ENCODE results near the gene MTMR3. TPM values are rescaled to one million over a fixed set of nuclear protein-coding genes. Genes with fewer than 3 reads are reported as not detected.
A peak's percentile ranks its signal among the peaks of the same experiment; 100 is the strongest.

Gene MTMR3
- total RNA-seq, 4 donors from 2014 or later = 36.6 to 42.1 (median 37.1) TPM

GRCh38 chr22:29940526-29940925 lies 57.6 kb downstream of the MTMR3 start:
- ATAC-seq = no peak
- intact Hi-C loops (cut with DNase I; ENCODE audit: low total_unique reads) = no loop called here
- in situ Hi-C loops (cut with MboI; ENCODE audit: low sequenced_read_pairs in 4 of 4) = no loop called here

GRCh38 chr22:29944339-29944738 lies 61.4 kb downstream of the MTMR3 start:
- no peaks in the 10 kb centered on the region for H3K9me3 ChIP-seq
- no peak overlapping the region for H3K4me3 ChIP-seq
- ATAC-seq (no peak), DNase-seq (no peak)
- in situ Hi-C loops (cut with MboI; ENCODE audit: low sequenced_read_pairs in 4 of 4) (no loop called here), intact Hi-C loops (cut with DNase I; ENCODE audit: low total_unique reads) (no loop called here)
- no peaks in the 10 kb centered on the region for H3K36me3 ChIP-seq
- no peak for TF ChIP-seq POLR2A (IDR thresholded peaks at IDR 0.05)
- TF ChIP-seq, protein P1, sequence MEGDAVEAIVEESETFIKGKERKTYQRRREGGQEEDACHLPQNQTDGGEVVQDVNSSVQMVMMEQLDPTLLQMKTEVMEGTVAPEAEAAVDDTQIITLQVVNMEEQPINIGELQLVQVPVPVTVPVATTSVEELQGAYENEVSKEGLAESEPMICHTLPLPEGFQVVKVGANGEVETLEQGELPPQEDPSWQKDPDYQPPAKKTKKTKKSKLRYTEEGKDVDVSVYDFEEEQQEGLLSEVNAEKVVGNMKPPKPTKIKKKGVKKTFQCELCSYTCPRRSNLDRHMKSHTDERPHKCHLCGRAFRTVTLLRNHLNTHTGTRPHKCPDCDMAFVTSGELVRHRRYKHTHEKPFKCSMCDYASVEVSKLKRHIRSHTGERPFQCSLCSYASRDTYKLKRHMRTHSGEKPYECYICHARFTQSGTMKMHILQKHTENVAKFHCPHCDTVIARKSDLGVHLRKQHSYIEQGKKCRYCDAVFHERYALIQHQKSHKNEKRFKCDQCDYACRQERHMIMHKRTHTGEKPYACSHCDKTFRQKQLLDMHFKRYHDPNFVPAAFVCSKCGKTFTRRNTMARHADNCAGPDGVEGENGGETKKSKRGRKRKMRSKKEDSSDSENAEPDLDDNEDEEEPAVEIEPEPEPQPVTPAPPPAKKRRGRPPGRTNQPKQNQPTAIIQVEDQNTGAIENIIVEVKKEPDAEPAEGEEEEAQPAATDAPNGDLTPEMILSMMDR (IDR thresholded peaks at IDR 0.05 in 4 of 5, conservative IDR thresholded peaks at IDR 0.05 in 1 of 5) = no peak
- H3K27me3 ChIP-seq = no peaks in the 10 kb centered on the region
- H3K4me1 ChIP-seq = peaks cover 66 to 69% of the 10 kb centered on the region in 2 donors
- H3K27ac ChIP-seq = no peak overlapping the region

More at GRCh38 chr22:29940526-29940925, 57.6 kb downstream of the MTMR3 start:
- Histone ChIP-seq H3K9me3 (no peaks in the 10 kb centered on the region), H3K4me3 (no peak overlapping the region), H3K27me3 (no peaks in the 10 kb centered on the region), H3K36me3 (no peaks in the 10 kb centered on the region), H3K27ac (peak overlapping the region in 2 of 4 donors; percentile 14 to 18), H3K4me1 (peaks cover 49 to 53% of the 10 kb centered on the region in 2 donors)
- TF ChIP-seq, protein P1 (IDR thresholded peaks at IDR 0.05 in 4 of 5, conservative IDR thresholded peaks at IDR 0.05 in 1 of 5) = no peak
- TF ChIP-seq POLR2A (IDR thresholded peaks at IDR 0.05) = no peak
- DNase-seq = no peak

GRCh38 chr22:29945435-29945834 lies 62.5 kb downstream of the MTMR3 start:
- no peaks in the 10 kb centered on the region for H3K27me3 ChIP-seq
- H3K4me3 ChIP-seq = no peak overlapping the region
- TF ChIP-seq POLR2A (IDR thresholded peaks at IDR 0.05) = no peak
- TF ChIP-seq, protein P1 (IDR thresholded peaks at IDR 0.05 in 4 of 5, conservative IDR thresholded peaks at IDR 0.05 in 1 of 5) = no peak
- H3K36me3 ChIP-seq = no peaks in the 10 kb centered on the region
- no peaks in the 10 kb centered on the region for H3K9me3 ChIP-seq
- intact Hi-C loops (cut with DNase I; ENCODE audit: low total_unique reads) = no loop called here
- peaks cover 74 to 76% of the 10 kb centered on the region in 2 donors for H3K4me1 ChIP-seq
- in situ Hi-C loops (cut with MboI; ENCODE audit: low sequenced_read_pairs in 4 of 4) = no loop called here
- no peak overlapping the region for H3K27ac ChIP-seq
- DNase-seq (no peak), ATAC-seq (no peak)

DNA sequence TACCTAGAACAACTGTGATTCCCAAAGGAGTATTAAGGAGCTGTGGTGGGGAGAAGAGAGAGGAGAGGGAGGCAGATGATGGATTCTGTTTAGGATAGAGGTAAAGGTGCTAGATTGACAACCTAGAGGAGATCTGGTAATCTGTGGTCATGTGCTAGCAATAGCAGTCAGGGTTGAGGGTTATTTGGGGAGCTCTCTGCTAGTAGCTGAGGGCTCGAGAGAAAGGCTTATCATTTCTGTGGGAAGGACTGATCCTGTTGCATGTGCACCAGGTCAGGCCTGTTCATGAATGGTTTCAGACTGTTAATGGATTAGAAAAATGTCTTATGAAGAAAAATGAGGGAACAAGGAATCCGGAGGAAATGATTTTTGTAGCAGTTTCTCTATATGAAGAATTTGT lies 63.2 kb downstream of the MTMR3 start:
- peaks cover 71 to 73% of the 10 kb centered on the region in 2 donors for H3K4me1 ChIP-seq
- intact Hi-C loops (cut with DNase I; ENCODE audit: low total_unique reads) = no loop called here

More for the DNA sequence above, 63.2 kb downstream of the MTMR3 start:
- Histone ChIP-seq H3K9me3 (no peaks in the 10 kb centered on the region), H3K36me3 (no peaks in the 10 kb centered on the region), H3K27me3 (no peaks in the 10 kb centered on the region), H3K27ac (peak overlapping the region in 1 of 4 donors; percentile 7), H3K4me3 (no peak overlapping the region)
- in situ Hi-C loops (cut with MboI; ENCODE audit: low sequenced_read_pairs in 4 of 4) = no loop called here
- no peak for DNase-seq
- no peak for ATAC-seq
- TF ChIP-seq POLR2A (IDR thresholded peaks at IDR 0.05) = no peak
- TF ChIP-seq, protein P1 (IDR thresholded peaks at IDR 0.05 in 4 of 5, conservative IDR thresholded peaks at IDR 0.05 in 1 of 5) = no peak

All from gastrocnemius medialis (tissue), 4 donors.